ENCODE results near the gene PCSK6. TPM values are rescaled to one million over a fixed set of nuclear protein-coding genes. Genes with fewer than 3 reads are reported as not detected.

PCSK6 gene
- total RNA-seq, 1 experiment from 2014 or later = 2.9 TPM

- Mint-ChIP-seq H3K27me3 (ENCODE audit: low read depth) (no peaks in the 10 kb centered on the region; the same call in 1 of the 2 replicates), H3K36me3 (0 out of 2 replicates have a peak, but pooled peaks cover 3% of the 10 kb centered on the region), H3K4me1 (peaks cover 15% of the 10 kb centered on the region), H3K4me3 (no peak overlapping the region), H3K27ac (no peak overlapping the region), H3K9me3 (peaks cover 6% of the 10 kb centered on the region)
- DNase-seq (ENCODE audit: low spot score) (no peak), ATAC-seq (no peak)
- TF ChIP-seq NR2C2 (CRISPR knock-in tag; IDR thresholded peaks at IDR 0.05) (no peak), JAZF1 (CRISPR knock-in tag; IDR thresholded peaks at IDR 0.05) (no peak), ATF3 (CRISPR knock-in tag; conservative IDR thresholded peaks at IDR 0.05) (no peak)
- ChIA-PET POLR2A (no interaction called here), CTCF (no interaction called here)
Observed at GRCh38 chr15:101401286-101401685, 88.2 kb downstream of the PCSK6 start.

GRCh38 chr15:101399431-101399830, 90.1 kb downstream of the PCSK6 start:
- TF ChIP-seq SP1 (CRISPR knock-in tag; conservative IDR thresholded peaks at IDR 0.05) = no peak
- no peak for TF ChIP-seq ZNF423 (CRISPR knock-in tag; IDR thresholded peaks at IDR 0.05)
- no peak for TF ChIP-seq MYBL2 (CRISPR knock-in tag; IDR thresholded peaks at IDR 0.05)
- TF ChIP-seq PREB (CRISPR knock-in tag; IDR thresholded peaks at IDR 0.05; ENCODE audit: borderline replicate concordance) = no peak
- no peak for TF ChIP-seq PRDM15 (CRISPR knock-in tag; IDR thresholded peaks at IDR 0.05)
- no peak for TF ChIP-seq USF1 (CRISPR knock-in tag; IDR thresholded peaks at IDR 0.05)
- TF ChIP-seq ARID4B (CRISPR knock-in tag; IDR thresholded peaks at IDR 0.05; ENCODE audit: borderline replicate concordance) = no peak
- no peak for TF ChIP-seq CTCF (IDR thresholded peaks at IDR 0.05)
- TF ChIP-seq TEAD1 (CRISPR knock-in tag; IDR thresholded peaks at IDR 0.05) = no peak
- TF ChIP-seq MXD4 (CRISPR knock-in tag; IDR thresholded peaks at IDR 0.05; ENCODE audit: borderline replicate concordance) = no peak
- TF ChIP-seq ZBTB21 (CRISPR knock-in tag; IDR thresholded peaks at IDR 0.05; ENCODE audit: borderline replicate concordance) = no peak
- TF ChIP-seq GABPB1 (CRISPR knock-in tag; IDR thresholded peaks at IDR 0.05) = no peak
- no peak for TF ChIP-seq ETV6 (CRISPR knock-in tag; IDR thresholded peaks at IDR 0.05)
- no peak for DNase-seq (ENCODE audit: low spot score)
- Mint-ChIP-seq H3K4me3 (no peak overlapping the region), H3K27me3 (ENCODE audit: low read depth) (no peaks in the 10 kb centered on the region; the same call in 1 of the 2 replicates), H3K36me3 (0 out of 2 replicates have a peak, but pooled peaks cover 3% of the 10 kb centered on the region), H3K27ac (no peak overlapping the region), H3K4me1 (peaks cover 15% of the 10 kb centered on the region), H3K9me3 (peaks cover 6% of the 10 kb centered on the region)
- POLR2A ChIA-PET = no interaction called here
- CTCF ChIA-PET = no interaction called here
- no peak for ATAC-seq
